ENCODE data around the gene CHST13. TPM values are rescaled to one million over a fixed set of nuclear protein-coding genes. Genes with fewer than 3 reads are reported as not detected.

CHST13 gene
- total and polyA plus RNA-seq, 2 donors (not counting 3 experiments of a cell fraction or from before 2014, with no cell fraction given) = 0.04 TPM; not detected in 1

- no peaks in the 10 kb centered on the region for H4K20me1 ChIP-seq (replicated peaks; ENCODE audit: control insufficient read depth, extremely low read depth, insufficient read depth, low read length)
- TF ChIP-seq MAX (IDR thresholded peaks at IDR 0.05; ENCODE audit: insufficient read depth, insufficient read length) (no peak), CTCF (IDR thresholded peaks at IDR 0.05; ENCODE audit: extremely low read depth in 1 of 2, insufficient read depth in 1 of 2, low read depth in 1 of 2, low read length in 2 of 2) (no peak), EZH2 (IDR thresholded peaks at IDR 0.05; ENCODE audit: borderline replicate concordance, low read depth, low read length, severe bottlenecking) (peak; percentile 63), POLR2AphosphoS5 (IDR thresholded peaks at IDR 0.05; ENCODE audit: insufficient read depth, low read depth, low read length) (no peak)
- no peaks in the 10 kb centered on the region for H3K79me2 ChIP-seq (ENCODE audit: control insufficient read depth, insufficient read depth, low read length)
- H3K4me1 ChIP-seq (ENCODE audit: control insufficient read depth, extremely low read depth, insufficient read depth, low read length) = peaks cover 3% of the 10 kb centered on the region
- no peak overlapping the region for H3K9ac ChIP-seq (replicated peaks; ENCODE audit: extremely low read depth, insufficient read depth, low read length)
- H3K4me2 ChIP-seq (ENCODE audit: insufficient read depth, low read length) = no peak overlapping the region
- H3K36me3 ChIP-seq (ENCODE audit: control insufficient read depth in 2 of 2, extremely low read depth in 1 of 2, insufficient read depth in 2 of 2, low read length in 2 of 2) = no peaks in the 10 kb centered on the region
- H3K4me3 ChIP-seq (replicated peaks in 1 of 3; ENCODE audit: insufficient read depth in 1 of 3, low read depth in 1 of 3, low read length in 3 of 3) = no peak overlapping the region
- dilution Hi-C loops (cut with MboI; ENCODE audit: extremely low pct_ligation_motif_present, low sequenced_read_pairs) (no loop called here), intact Hi-C loops (cut with micrococcal nuclease) (no loop called here)
- no peak overlapping the region for H2AFZ ChIP-seq (ENCODE audit: low read depth, low read length)
- no peak overlapping the region for H3K27ac ChIP-seq (ENCODE audit: insufficient read depth, low read depth, low read length)
- CTCF ChIA-PET = no interaction called here
- H3K9me3 ChIP-seq (replicated peaks; ENCODE audit: control insufficient read depth, insufficient read depth, low read length) = no peaks in the 10 kb centered on the region
- H3K27me3 ChIP-seq (ENCODE audit: control insufficient read depth in 2 of 2, insufficient read depth in 2 of 2, low read length in 2 of 2) = no peaks in the 10 kb centered on the region
- BruUV-seq (replicated peaks) = no TSS peak
- DNase-seq (ENCODE audit: low read depth, low spot score) (no peak), FAIRE-seq (no peak)
- POLR2A ChIA-PET = no interaction called here
- no peaks in the 10 kb centered on the region for H3K9me1 ChIP-seq (replicated peaks; ENCODE audit: control insufficient read depth, extremely low read depth, insufficient read depth, low read length)
Observed at GRCh38 chr3:126541628-126542339, 17.8 kb downstream of the CHST13 start.

Measured in endothelial cell of umbilical vein (primary cell).